H9 (cell line): ENCODE results near the gene ITSN2. TPM values are rescaled to one million over a fixed set of nuclear protein-coding genes. Genes with fewer than 3 reads are reported as not detected.

Source experiments
- DNase-seq: peaks from one replicate; pipeline ENCODE4 v3.0.0-alpha.2; 2017
- H2AFZ ChIP-seq: one replicate; pipeline ENCODE4 v1.6.1; 2013; ENCODE audit warnings: mild to moderate bottlenecking, low read length, control low read depth, moderate library complexity
- H2AK5ac ChIP-seq: 2 replicates; pipeline ENCODE4 v1.6.1; 2013; ENCODE audit warnings: low read length, control low read depth, mixed read lengths; ENCODE audit not compliant: insufficient read length
- H2BK120ac ChIP-seq: one replicate; pipeline ENCODE4 v1.6.1; 2013; ENCODE audit warnings: low read depth, mild to moderate bottlenecking, low read length, control low read depth, inconsistent platforms; ENCODE audit not compliant: poor library complexity, severe bottlenecking
- H2BK12ac ChIP-seq: 2 replicates; pipeline ENCODE4 v1.6.1; 2013; ENCODE audit warnings: low read length, control low read depth, mixed read lengths, low read depth; ENCODE audit not compliant: insufficient read length
- H2BK15ac ChIP-seq: 2 replicates; pipeline ENCODE4 v1.6.1; 2013; ENCODE audit warnings: low read depth, low read length, control low read depth
- H2BK20ac ChIP-seq: one replicate; pipeline ENCODE4 v1.6.1; 2013; ENCODE audit warnings: low read depth, mild to moderate bottlenecking, low read length, control low read depth, inconsistent platforms; ENCODE audit not compliant: poor library complexity, severe bottlenecking
- H2BK5ac ChIP-seq: 2 replicates; pipeline ENCODE4 v1.6.1; 2013; ENCODE audit warnings: low read length, control low read depth, mixed read lengths; ENCODE audit not compliant: insufficient read length
- H3K14ac ChIP-seq: 2 replicates; pipeline ENCODE4 v1.6.1; 2013; ENCODE audit warnings: low read length, control low read depth; ENCODE audit not compliant: insufficient read depth
- H3K18ac ChIP-seq: 2 replicates; pipeline ENCODE4 v1.6.1; 2013; ENCODE audit warnings: low read depth, mild to moderate bottlenecking, mixed read lengths, low read length, control low read depth; ENCODE audit not compliant: insufficient read length
- H3K23ac ChIP-seq: 2 replicates; pipeline ENCODE4 v1.6.1; 2013; ENCODE audit warnings: low read length, control low read depth, mixed read lengths, low read depth; ENCODE audit not compliant: insufficient read length
- H3K23me2 ChIP-seq: 2 replicates; pipeline ENCODE4 v1.6.1; 2013; ENCODE audit warnings: low read depth, mild to moderate bottlenecking, mixed read lengths, low read length, control low read depth; ENCODE audit not compliant: insufficient read length, poor library complexity, severe bottlenecking
- H3K27ac ChIP-seq: 2 replicates; pipeline ENCODE4 v1.5.1; 2013; ENCODE audit warnings: low read length, control low read depth, mixed read lengths, low read depth; ENCODE audit not compliant: insufficient read length
- H3K27me3 ChIP-seq: 2 replicates; pipeline ENCODE4 v1.6.1; 2013; ENCODE audit warnings: low read length, control low read depth, inconsistent platforms; ENCODE audit not compliant: insufficient read depth
- H3K4ac ChIP-seq: 2 replicates; pipeline ENCODE4 v1.6.1; 2013; ENCODE audit warnings: low read depth, mild to moderate bottlenecking, control low read depth, inconsistent platforms, low read length, moderate library complexity
- H3K4me1 ChIP-seq: 2 replicates; pipeline ENCODE4 v1.6.1; 2013; ENCODE audit warnings: low read length, control low read depth, inconsistent platforms; ENCODE audit not compliant: insufficient read depth
- H3K4me2 ChIP-seq: 2 replicates; pipeline ENCODE4 v1.6.1; 2013; ENCODE audit warnings: low read length, control low read depth, mixed read lengths; ENCODE audit not compliant: insufficient read length, insufficient read depth
- H3K56ac ChIP-seq: 2 replicates; pipeline ENCODE4 v1.6.1; 2013; ENCODE audit warnings: low read depth, mild to moderate bottlenecking, mixed read lengths, low read length, control low read depth; ENCODE audit not compliant: insufficient read length
- H3K79me1 ChIP-seq: 2 replicates; pipeline ENCODE4 v1.6.1; 2013; ENCODE audit warnings: low read depth, mild to moderate bottlenecking, moderate library complexity, low read length, control low read depth, inconsistent platforms; ENCODE audit not compliant: insufficient read depth, poor library complexity, severe bottlenecking
- H3K79me2 ChIP-seq: 2 replicates; pipeline ENCODE4 v1.6.1; 2013; ENCODE audit warnings: low read length, control low read depth, inconsistent platforms; ENCODE audit not compliant: insufficient read depth
- H3K9ac ChIP-seq: 2 replicates; pipeline ENCODE4 v1.6.1; 2013; ENCODE audit warnings: low read length, control low read depth, mixed read lengths; ENCODE audit not compliant: insufficient read length; ENCODE audit errors: extremely low read depth
- H3K9me3 ChIP-seq: one replicate; pipeline ENCODE4 v1.6.1; 2013; ENCODE audit warnings: low read depth, low read length, inconsistent platforms; ENCODE audit not compliant: control insufficient read depth
- H3T11ph ChIP-seq: one replicate; pipeline ENCODE4 v1.6.1; 2013; ENCODE audit warnings: mild to moderate bottlenecking, low read length, control low read depth, inconsistent platforms
- H4K20me1 ChIP-seq: one replicate; pipeline ENCODE4 v1.6.1; 2013; ENCODE audit not compliant: control insufficient read depth, insufficient read length, insufficient read depth
- H4K5ac ChIP-seq: 2 replicates; pipeline ENCODE4 v1.6.1; 2013; ENCODE audit warnings: low read depth, mild to moderate bottlenecking, mixed read lengths, low read length, control low read depth; ENCODE audit not compliant: insufficient read length
- H4K8ac ChIP-seq: replicated peaks from 2 replicates; pipeline ENCODE4 v1.6.1; 2013; ENCODE audit warnings: low read length, control low read depth, mixed read lengths, low read depth; ENCODE audit not compliant: insufficient read length
- H4K91ac ChIP-seq: 2 replicates; pipeline ENCODE4 v1.6.1; 2013; ENCODE audit warnings: low read depth, mild to moderate bottlenecking, moderate library complexity, mixed read lengths, low read length, control low read depth; ENCODE audit not compliant: insufficient read length
- H3K27ac Mint-ChIP-seq, 3 experiments: 2 replicates in 2 of 3; 3 replicates in 1 of 3; pipeline ENCODE4 v1.8.0; 2020 to 2021; ENCODE audit warnings: mixed read lengths in 3 of 3, mild to moderate bottlenecking in 1 of 3, moderate library complexity in 1 of 3
- H3K27me3 Mint-ChIP-seq: 2 replicates; pipeline ENCODE4 v1.8.0; 2021; ENCODE audit warnings: low read depth, mild to moderate bottlenecking, moderate library complexity, mixed read lengths
- H3K36me3 Mint-ChIP-seq, 3 experiments: 2 replicates in 2 of 3; 3 replicates in 1 of 3; pipeline ENCODE4 v1.8.0; 2020 to 2021; ENCODE audit warnings: low read depth in 3 of 3, mixed read lengths in 3 of 3; ENCODE audit not compliant: insufficient read depth in 1 of 3
- H3K4me1 Mint-ChIP-seq, 2 experiments: 2 replicates each; pipeline ENCODE4 v1.8.0; 2020; ENCODE audit warnings: mixed read lengths in 2 of 2
- H3K4me3 Mint-ChIP-seq, 2 experiments: 2 replicates in 1 of 2; 3 replicates in 1 of 2; pipeline ENCODE4 v1.8.0; 2020 to 2021; ENCODE audit warnings: mild to moderate bottlenecking in 2 of 2, mixed read lengths in 2 of 2, moderate library complexity in 1 of 2
- H3K9me3 Mint-ChIP-seq, 2 experiments: 2 replicates in 1 of 2; 3 replicates in 1 of 2; pipeline ENCODE4 v1.8.0; 2020; ENCODE audit warnings: mild to moderate bottlenecking in 2 of 2, mixed read lengths in 2 of 2, moderate library complexity in 1 of 2
- CTCF ChIP-seq: fragments of 200-600 bp; sonication (generic); conservative IDR thresholded peaks from 3 replicates; pipeline ENCODE4 v1.8.0; 2021; ENCODE audit warnings: antibody characterized with exemption, mild to moderate bottlenecking
- WGBS: extraction: QIAGEN DNeasy Blood & Tissue Kit; methylation state at CpG from one replicate; pipeline ENCODE4 v1.1.7; 2013; ENCODE audit warnings: missing lambda C conversion rate, low lambda C conversion rate, mixed read lengths; ENCODE audit not compliant: insufficient read length; ENCODE audit errors: extremely low coverage; 5-methylcytosine and 5-hydroxymethylcytosine counted together
- total RNA-seq: library from RNA; stranded (reverse); gene quantifications from 2 replicates; pipeline ENCODE4 v1.2.1, GENCODE V29; 2021

The ITSN2 gene
- total RNA-seq, 1 experiment from 2014 or later = 17.0 TPM

- no peak overlapping the region for H2BK5ac ChIP-seq
- no peaks in the 10 kb centered on the region for H3K27me3 ChIP-seq
- H3K14ac ChIP-seq = no peak overlapping the region
- WGBS = no CpG with 5 or more reads among the region's 1 CpG
- H3K4me1 Mint-ChIP-seq = peaks cover 0 to 3% of the 10 kb centered on the region in 2 experiments; a peak in 1 of 4 replicates
- no peak overlapping the region for H3K27ac ChIP-seq
- no peak overlapping the region for H2BK120ac ChIP-seq
- no peak overlapping the region for H3K4ac ChIP-seq
- H3K79me1 ChIP-seq = no peaks in the 10 kb centered on the region
- H4K20me1 ChIP-seq = no peaks in the 10 kb centered on the region
- no peaks in the 10 kb centered on the region for H3K23me2 ChIP-seq
- no peaks in the 10 kb centered on the region for H3K27me3 Mint-ChIP-seq
- no peaks in the 10 kb centered on the region for H3K4me1 ChIP-seq
- H3K36me3 Mint-ChIP-seq = peaks cover 0 to 8% (median 0%) of the 10 kb centered on the region in 3 experiments; a peak in 3 of 7 replicates
- no peak overlapping the region for H3K18ac ChIP-seq
- H3K9me3 ChIP-seq = no peaks in the 10 kb centered on the region
- no peak overlapping the region for H4K5ac ChIP-seq
- no peak for DNase-seq
- H3K23ac ChIP-seq = no peak overlapping the region
- H2BK20ac ChIP-seq = no peak overlapping the region
- no peak overlapping the region for H3K9ac ChIP-seq
- no peak overlapping the region for H3K4me3 Mint-ChIP-seq
- H3T11ph ChIP-seq = no peak overlapping the region
- no peak overlapping the region for H3K27ac Mint-ChIP-seq
- H2BK15ac ChIP-seq = no peak overlapping the region
- H4K91ac ChIP-seq = no peak overlapping the region
- H3K4me2 ChIP-seq = no peak overlapping the region
- no peak overlapping the region for H2AK5ac ChIP-seq
- no peak for TF ChIP-seq CTCF
- no peak overlapping the region for H3K56ac ChIP-seq
- no peaks in the 10 kb centered on the region for H3K79me2 ChIP-seq
- H4K8ac ChIP-seq = no peak overlapping the region
- no peak overlapping the region for H2AFZ ChIP-seq
- H3K9me3 Mint-ChIP-seq = no peaks in the 10 kb centered on the region
- no peak overlapping the region for H2BK12ac ChIP-seq
These were observed 97.8 kb downstream of the ITSN2 start for GRCh38 chr2:24262421-24262970.
